BLaER1 (cell line): ENCODE measurements around the gene OSCP1.

Experiments used
- H3K27ac ChIP-seq: shearing (Covaris generic); formaldehyde crosslinking; 2 replicates; pipeline ENCODE4 v1.8.1; 2022
- H3K27me3 ChIP-seq: shearing (Covaris generic); formaldehyde crosslinking; 2 replicates; pipeline ENCODE4 v1.8.1; 2022
- H3K36me3 ChIP-seq: shearing (Covaris generic); formaldehyde crosslinking; 2 replicates; pipeline ENCODE4 v1.8.1; 2022
- H3K4me1 ChIP-seq: shearing (Covaris generic); formaldehyde crosslinking; 2 replicates; pipeline ENCODE4 v1.8.1; 2022
- H3K4me2 ChIP-seq: shearing (Covaris generic); formaldehyde crosslinking; 2 replicates; pipeline ENCODE4 v1.8.1; 2022
- H3K4me3 ChIP-seq: shearing (Covaris generic); formaldehyde crosslinking; 2 replicates; pipeline ENCODE4 v1.8.1; 2022
- H3K9ac ChIP-seq: shearing (Covaris generic); formaldehyde crosslinking; 2 replicates; pipeline ENCODE4 v1.8.1; 2022
- H3K9me3 ChIP-seq: shearing (Covaris generic); formaldehyde crosslinking; 2 replicates; pipeline ENCODE4 v1.8.1; 2022
- H4K20me1 ChIP-seq: shearing (Covaris generic); formaldehyde crosslinking; 2 replicates; pipeline ENCODE4 v1.8.1; 2022
- Cebpa-rat ChIP-seq: shearing (Covaris generic); IDR thresholded peaks from 2 replicates; pipeline ENCODE4 v1.8.1; 2022

Gene OSCP1

DNA sequence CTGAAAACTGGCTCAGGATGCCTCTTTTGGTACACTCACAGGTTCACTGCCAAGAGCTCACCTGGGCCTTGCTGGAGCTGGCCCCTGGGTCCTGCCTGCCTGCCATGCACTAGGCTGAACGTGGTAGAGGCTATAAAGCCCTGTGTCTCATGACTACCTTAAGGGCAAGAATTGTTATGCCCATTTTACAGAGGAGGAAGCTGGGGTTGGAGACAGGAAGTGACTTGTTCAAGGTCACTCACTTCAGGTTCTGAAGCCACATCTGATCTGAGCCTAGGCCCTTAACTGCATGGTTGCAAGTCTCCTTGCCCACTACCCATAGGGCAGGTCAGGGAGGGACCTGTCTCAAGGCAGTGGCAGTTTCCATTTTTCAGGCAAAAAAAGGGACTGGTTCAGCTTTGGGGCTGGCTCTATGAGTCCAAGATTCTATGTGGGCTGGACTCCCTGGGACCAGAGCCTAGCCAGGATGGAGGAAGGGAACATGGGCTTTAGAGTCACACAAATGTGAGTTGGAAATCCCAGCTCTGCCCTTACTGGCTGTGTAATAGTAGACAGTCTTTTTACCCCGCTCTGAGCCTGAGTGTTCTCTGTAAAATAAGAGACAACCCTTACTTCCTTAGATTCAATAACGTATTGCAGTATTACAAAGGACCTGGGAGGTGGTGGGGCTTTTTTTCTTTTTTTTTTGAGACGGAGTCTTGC lies 72.3 kb downstream of the OSCP1 start:
- H3K4me1 ChIP-seq = peaks cover 54% of the 10 kb centered on the region
- H3K9me3 ChIP-seq = no peaks in the 10 kb centered on the region
- peak overlapping the region; percentile 59 for H3K4me2 ChIP-seq
- peaks cover 63% of the 10 kb centered on the region for H4K20me1 ChIP-seq
- no peaks in the 10 kb centered on the region for H3K27me3 ChIP-seq
- H3K4me3 ChIP-seq = no peak overlapping the region
- TF ChIP-seq Cebpa-rat = no peak
- peaks cover 10% of the 10 kb centered on the region for H3K36me3 ChIP-seq
- H3K27ac ChIP-seq = peak overlapping the region; percentile 46; the same call in 1 of the 2 replicates
- no peak overlapping the region for H3K9ac ChIP-seq

DNA sequence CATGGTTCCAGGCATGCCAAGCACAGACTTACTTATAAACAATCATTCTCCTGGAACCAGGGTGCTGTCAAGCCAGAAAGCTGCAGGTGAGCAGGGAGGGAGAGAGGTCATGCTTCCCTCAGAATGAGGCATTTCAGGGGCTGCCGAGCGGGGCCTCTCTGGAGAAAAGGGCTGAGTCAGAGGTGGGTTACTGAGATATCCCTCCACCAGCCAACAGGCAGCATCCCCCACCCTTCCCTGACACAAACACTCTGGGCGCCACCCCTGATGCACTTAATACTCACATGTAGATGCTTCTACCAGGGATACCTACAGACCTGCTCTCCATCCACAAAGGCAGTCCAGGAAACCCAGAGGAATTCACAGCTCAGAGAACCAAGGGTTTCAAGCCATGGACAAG lies 77.6 kb downstream of the OSCP1 start:
- H3K4me1 ChIP-seq = peaks cover 82% of the 10 kb centered on the region
- H3K36me3 ChIP-seq = peaks cover 4% of the 10 kb centered on the region; the same call in 1 of the 2 replicates
- H3K9ac ChIP-seq = no peak overlapping the region
- H3K27ac ChIP-seq = peak overlapping the region; percentile 53
- no peak for TF ChIP-seq Cebpa-rat
- peak overlapping the region; percentile 95 for H3K4me2 ChIP-seq
- no peaks in the 10 kb centered on the region for H3K9me3 ChIP-seq
- H4K20me1 ChIP-seq = peaks cover 48% of the 10 kb centered on the region
- no peaks in the 10 kb centered on the region for H3K27me3 ChIP-seq
- H3K4me3 ChIP-seq = no peak overlapping the region

DNA sequence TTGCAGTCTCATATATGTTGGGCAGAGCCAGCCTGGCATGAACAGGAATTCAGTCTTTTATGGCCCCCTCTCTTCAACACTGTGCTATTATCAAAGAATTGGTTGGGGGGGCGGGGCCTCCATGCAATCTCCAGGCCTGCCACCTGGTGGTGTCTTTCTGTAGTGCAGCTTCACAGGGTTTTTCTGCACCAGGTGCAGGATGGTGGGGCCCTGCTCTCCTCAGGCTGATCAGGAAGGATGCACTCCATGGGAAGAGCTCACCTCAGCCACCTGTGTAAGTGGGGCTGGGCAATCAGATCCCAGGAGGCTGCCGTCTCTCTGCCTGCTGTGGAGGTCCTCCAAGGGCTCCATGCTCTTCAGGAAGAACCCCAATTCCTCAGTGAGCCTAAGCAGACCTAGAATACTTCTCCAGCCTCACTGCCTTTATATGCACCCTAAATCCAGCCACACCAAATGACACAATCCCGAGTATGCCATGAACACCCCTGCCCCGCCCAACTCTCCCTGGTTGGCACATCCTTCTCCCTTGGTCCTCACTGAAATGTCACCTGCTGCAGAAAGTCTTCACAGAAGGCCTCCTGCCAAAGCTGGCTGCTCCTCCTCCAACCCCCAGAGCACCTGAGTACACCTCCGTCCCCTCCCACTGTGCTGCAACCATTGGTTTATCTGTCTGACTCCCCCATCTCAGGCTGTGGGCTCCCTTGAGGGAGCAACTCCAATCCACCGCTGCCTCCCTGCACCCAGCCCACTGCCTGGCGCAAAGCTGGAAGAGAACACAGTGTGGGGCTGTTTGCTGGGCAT lies 81.0 kb downstream of the OSCP1 start:
- no peaks in the 10 kb centered on the region for H3K9me3 ChIP-seq
- H4K20me1 ChIP-seq = peaks cover 44% of the 10 kb centered on the region
- no peak overlapping the region; the same call in 1 of the 2 replicates for H3K9ac ChIP-seq
- H3K4me3 ChIP-seq = no peak overlapping the region
- H3K36me3 ChIP-seq = peaks cover 8% of the 10 kb centered on the region; the same call in 1 of the 2 replicates
- H3K27ac ChIP-seq = 0 out of 2 replicates have a peak overlapping the region, but pooled peaks have one; percentile 15
- H3K4me1 ChIP-seq = peaks cover 89% of the 10 kb centered on the region
- peak overlapping the region; percentile 95 for H3K4me2 ChIP-seq
- TF ChIP-seq Cebpa-rat = no peak
- no peaks in the 10 kb centered on the region for H3K27me3 ChIP-seq
